22Rv1 (cell line): ENCODE data around the gene THAP3.

Source experiments
- CTCF ChIP-seq: fragments of 450-650 bp; IDR thresholded peaks from 2 replicates; pipeline ENCODE4 v1.5.1; 2017; ENCODE audit warnings: mild to moderate bottlenecking
- ZFX ChIP-seq: fragments of 450-650 bp; IDR thresholded peaks from 2 replicates; pipeline ENCODE4 v1.6.1; 2017; ENCODE audit warnings: antibody characterized with exemption, borderline replicate concordance

- TF ChIP-seq CTCF, result no peak
- TF ChIP-seq ZFX, result no peak
Observed at GRCh38 chr1:6580593-6581409, 43.9 kb upstream of the THAP3 start.
